ENCODE results near the gene EPS8L1. TPM values are rescaled to one million over a fixed set of nuclear protein-coding genes. Genes with fewer than 3 reads are reported as not detected.

EPS8L1 gene
- polyA plus RNA-seq, 1 donor (not counting 4 experiments of a cell fraction or from before 2014, with no cell fraction given) = 26.0 TPM

GRCh38 chr19:55070466-55071128 is 5.1 kb upstream of the EPS8L1 start:
- H3K9me3 ChIP-seq (ENCODE audit: control insufficient read depth, low read depth, low read length) = no peaks in the 10 kb centered on the region
- no peak overlapping the region for H3K4me3 ChIP-seq (ENCODE audit: control insufficient read depth in 2 of 3, extremely low read depth in 1 of 3, insufficient read depth in 2 of 3, low read depth in 1 of 3, low read length in 3 of 3)
- DNase-seq (ENCODE audit: low read depth, low spot score) (no peak), FAIRE-seq (no peak)
- no peaks in the 10 kb centered on the region for H4K20me1 ChIP-seq (ENCODE audit: control insufficient read depth, extremely low read depth, insufficient read depth, low read length)
- H3K27me3 ChIP-seq (ENCODE audit: control insufficient read depth, extremely low read depth, insufficient read depth, low read length) = peaks cover 25% of the 10 kb centered on the region
- no peak overlapping the region for H3K4me2 ChIP-seq (ENCODE audit: control insufficient read depth, extremely low read depth, insufficient read depth, low read depth, low read length)
- no peaks in the 10 kb centered on the region for H3K9me1 ChIP-seq (ENCODE audit: control insufficient read depth, extremely low read depth, insufficient read depth, low read length)
- H3K36me3 ChIP-seq (ENCODE audit: control insufficient read depth in 2 of 2, extremely low read depth in 1 of 2, insufficient read depth in 2 of 2, low read length in 2 of 2) = no peaks in the 10 kb centered on the region
- dilution Hi-C loops (cut with MboI; ENCODE audit: extremely low pct_ligation_motif_present, low sequenced_read_pairs) = no loop called here
- H3K9ac ChIP-seq (ENCODE audit: control insufficient read depth, extremely low read depth, insufficient read depth, low read length) = no peak overlapping the region
- H3K79me2 ChIP-seq (ENCODE audit: control insufficient read depth, insufficient read depth, low read length) = no peaks in the 10 kb centered on the region
- no peak overlapping the region for H2AFZ ChIP-seq (ENCODE audit: control insufficient read depth, low read length)
- no peak for TF ChIP-seq EZH2 (IDR thresholded peaks at IDR 0.05; ENCODE audit: low read length)
- no peak for TF ChIP-seq CTCF (optimal IDR thresholded peaks at IDR 0.05 in 1 of 3, IDR thresholded peaks at IDR 0.05 in 1 of 3, conservative IDR thresholded peaks at IDR 0.05 in 1 of 3; ENCODE audit: extremely low read depth in 1 of 3, insufficient read depth in 2 of 3, low read length in 3 of 3)
- H3K27ac ChIP-seq (ENCODE audit: control insufficient read depth, insufficient read depth, low read length) = no peak overlapping the region
- H3K4me1 ChIP-seq (ENCODE audit: control insufficient read depth, extremely low read depth, insufficient read depth, low read length) = peaks cover 21% of the 10 kb centered on the region

DNA sequence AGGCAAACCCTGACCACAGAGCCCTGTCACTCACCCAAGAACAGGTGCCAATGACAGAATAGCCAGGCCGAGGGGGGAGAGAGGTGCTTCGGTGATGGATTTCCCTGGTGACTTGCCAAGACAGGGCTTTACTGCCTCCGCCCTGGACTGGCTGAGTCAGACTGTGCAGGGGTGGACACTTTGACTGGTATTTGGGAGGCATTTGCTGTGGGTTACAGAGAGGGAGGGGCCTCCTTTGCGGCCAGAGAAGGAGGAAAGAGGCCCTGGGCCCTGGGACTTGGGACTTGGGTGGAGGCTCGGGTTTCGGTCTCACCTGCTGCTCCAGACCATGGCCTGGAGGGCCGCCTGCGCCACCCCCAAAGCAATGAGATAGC is 4.6 kb upstream of the EPS8L1 start:
- Histone ChIP-seq H3K9me3 (ENCODE audit: control insufficient read depth, low read depth, low read length) (no peaks in the 10 kb centered on the region), H2AFZ (ENCODE audit: control insufficient read depth, low read length) (no peak overlapping the region), H3K4me3 (ENCODE audit: control insufficient read depth in 2 of 3, extremely low read depth in 1 of 3, insufficient read depth in 2 of 3, low read depth in 1 of 3, low read length in 3 of 3) (no peak overlapping the region), H3K27me3 (ENCODE audit: control insufficient read depth, extremely low read depth, insufficient read depth, low read length) (peaks cover 25% of the 10 kb centered on the region), H4K20me1 (ENCODE audit: control insufficient read depth, extremely low read depth, insufficient read depth, low read length) (no peaks in the 10 kb centered on the region), H3K4me2 (ENCODE audit: control insufficient read depth, extremely low read depth, insufficient read depth, low read depth, low read length) (no peak overlapping the region), H3K79me2 (ENCODE audit: control insufficient read depth, insufficient read depth, low read length) (no peaks in the 10 kb centered on the region), H3K9me1 (ENCODE audit: control insufficient read depth, extremely low read depth, insufficient read depth, low read length) (no peaks in the 10 kb centered on the region), H3K4me1 (ENCODE audit: control insufficient read depth, extremely low read depth, insufficient read depth, low read length) (peaks cover 25% of the 10 kb centered on the region), H3K9ac (ENCODE audit: control insufficient read depth, extremely low read depth, insufficient read depth, low read length) (no peak overlapping the region), H3K27ac (ENCODE audit: control insufficient read depth, insufficient read depth, low read length) (no peak overlapping the region), H3K36me3 (ENCODE audit: control insufficient read depth in 2 of 2, extremely low read depth in 1 of 2, insufficient read depth in 2 of 2, low read length in 2 of 2) (no peaks in the 10 kb centered on the region)
- FAIRE-seq (peak; percentile 23), DNase-seq (ENCODE audit: low read depth, low spot score) (no peak)
- TF ChIP-seq EZH2 (IDR thresholded peaks at IDR 0.05; ENCODE audit: low read length) (no peak), CTCF (optimal IDR thresholded peaks at IDR 0.05 in 1 of 3, IDR thresholded peaks at IDR 0.05 in 1 of 3, conservative IDR thresholded peaks at IDR 0.05 in 1 of 3; ENCODE audit: extremely low read depth in 1 of 3, insufficient read depth in 2 of 3, low read length in 3 of 3) (no peak)
- dilution Hi-C loops (cut with MboI; ENCODE audit: extremely low pct_ligation_motif_present, low sequenced_read_pairs) = no loop called here

All from keratinocyte (primary cell).